Measurements from ENCODE around the gene PLA2G4B.

Gene PLA2G4B

DNA sequence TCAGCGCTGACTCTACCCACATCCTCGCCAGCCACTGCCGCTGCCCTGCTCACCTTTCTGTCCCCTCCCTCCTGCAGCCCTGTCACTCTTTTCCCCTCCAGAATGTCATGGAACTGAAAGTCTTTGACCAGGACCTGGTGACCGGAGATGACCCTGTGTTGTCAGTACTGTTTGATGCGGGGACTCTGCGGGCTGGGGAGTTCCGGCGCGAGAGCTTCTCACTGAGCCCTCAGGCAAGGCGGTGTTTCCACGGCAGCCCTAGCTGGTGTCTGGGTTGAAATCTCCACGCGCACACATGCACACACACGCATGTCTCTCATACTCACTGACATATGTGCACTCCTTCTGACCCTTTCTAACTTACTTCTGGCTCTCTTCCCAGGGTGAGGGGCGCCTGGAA, 2.0 kb downstream of the PLA2G4B start:
- DNase-seq (ENCODE audit: extremely low read depth, low read depth) = no peak
- TF ChIP-seq, protein P1, sequence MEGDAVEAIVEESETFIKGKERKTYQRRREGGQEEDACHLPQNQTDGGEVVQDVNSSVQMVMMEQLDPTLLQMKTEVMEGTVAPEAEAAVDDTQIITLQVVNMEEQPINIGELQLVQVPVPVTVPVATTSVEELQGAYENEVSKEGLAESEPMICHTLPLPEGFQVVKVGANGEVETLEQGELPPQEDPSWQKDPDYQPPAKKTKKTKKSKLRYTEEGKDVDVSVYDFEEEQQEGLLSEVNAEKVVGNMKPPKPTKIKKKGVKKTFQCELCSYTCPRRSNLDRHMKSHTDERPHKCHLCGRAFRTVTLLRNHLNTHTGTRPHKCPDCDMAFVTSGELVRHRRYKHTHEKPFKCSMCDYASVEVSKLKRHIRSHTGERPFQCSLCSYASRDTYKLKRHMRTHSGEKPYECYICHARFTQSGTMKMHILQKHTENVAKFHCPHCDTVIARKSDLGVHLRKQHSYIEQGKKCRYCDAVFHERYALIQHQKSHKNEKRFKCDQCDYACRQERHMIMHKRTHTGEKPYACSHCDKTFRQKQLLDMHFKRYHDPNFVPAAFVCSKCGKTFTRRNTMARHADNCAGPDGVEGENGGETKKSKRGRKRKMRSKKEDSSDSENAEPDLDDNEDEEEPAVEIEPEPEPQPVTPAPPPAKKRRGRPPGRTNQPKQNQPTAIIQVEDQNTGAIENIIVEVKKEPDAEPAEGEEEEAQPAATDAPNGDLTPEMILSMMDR (IDR thresholded peaks at IDR 0.05; ENCODE audit: low read depth, low read length, missing control alignments) = no peak
- H3K4me3 ChIP-seq (replicated peaks; ENCODE audit: low read depth, low read length) = no peak overlapping the region

DNA sequence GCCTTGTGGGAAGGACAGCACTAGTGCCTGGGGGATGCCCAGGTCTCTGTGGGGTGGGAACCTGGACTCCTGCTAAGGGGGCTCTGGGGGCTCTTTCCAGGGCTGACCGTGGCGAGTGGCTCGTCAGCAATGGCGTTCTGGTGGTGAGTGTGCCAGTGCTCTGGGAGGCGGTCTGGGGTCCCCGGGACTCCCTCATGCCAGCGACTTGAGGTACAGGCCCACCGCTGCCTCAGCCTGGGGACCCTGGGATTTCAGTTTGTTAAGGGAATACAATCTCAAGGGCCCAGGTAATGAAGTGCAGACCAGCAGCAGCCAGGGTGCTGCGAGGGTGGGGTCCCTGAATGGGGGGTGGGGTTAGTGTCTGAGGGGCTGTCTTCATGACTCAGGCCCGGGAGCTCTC, 2.5 kb downstream of the PLA2G4B start:
- no peak overlapping the region for H3K4me3 ChIP-seq (replicated peaks; ENCODE audit: low read depth, low read length)
- TF ChIP-seq, protein P1 (IDR thresholded peaks at IDR 0.05; ENCODE audit: low read depth, low read length, missing control alignments) = no peak
- DNase-seq (ENCODE audit: extremely low read depth, low read depth) = no peak

DNA sequence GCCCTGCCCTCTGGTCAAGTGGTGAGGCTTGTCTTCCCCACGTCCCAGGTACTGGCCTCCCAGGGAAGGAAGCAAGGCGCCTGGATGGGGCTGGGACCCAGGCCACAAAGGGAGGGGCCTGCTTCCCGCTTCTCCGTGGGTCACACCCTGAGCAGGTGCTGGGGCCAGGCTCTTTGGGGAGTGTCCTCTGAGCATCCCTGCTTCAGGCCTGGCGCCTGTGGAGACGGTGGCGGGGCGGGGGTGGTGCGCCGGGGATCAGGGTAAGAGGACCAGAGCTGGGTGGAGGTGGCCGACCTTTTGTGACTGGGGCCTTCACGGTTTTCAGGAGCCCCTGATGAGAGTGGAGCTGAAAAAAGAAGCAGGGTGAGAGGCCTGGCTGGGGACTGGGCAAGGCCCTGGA, 3.6 kb downstream of the PLA2G4B start:
- no peak overlapping the region for H3K4me3 ChIP-seq (replicated peaks; ENCODE audit: low read depth, low read length)
- DNase-seq (ENCODE audit: extremely low read depth, low read depth) = no peak
- TF ChIP-seq, protein P1 (IDR thresholded peaks at IDR 0.05; ENCODE audit: low read depth, low read length, missing control alignments) = no peak

DNA sequence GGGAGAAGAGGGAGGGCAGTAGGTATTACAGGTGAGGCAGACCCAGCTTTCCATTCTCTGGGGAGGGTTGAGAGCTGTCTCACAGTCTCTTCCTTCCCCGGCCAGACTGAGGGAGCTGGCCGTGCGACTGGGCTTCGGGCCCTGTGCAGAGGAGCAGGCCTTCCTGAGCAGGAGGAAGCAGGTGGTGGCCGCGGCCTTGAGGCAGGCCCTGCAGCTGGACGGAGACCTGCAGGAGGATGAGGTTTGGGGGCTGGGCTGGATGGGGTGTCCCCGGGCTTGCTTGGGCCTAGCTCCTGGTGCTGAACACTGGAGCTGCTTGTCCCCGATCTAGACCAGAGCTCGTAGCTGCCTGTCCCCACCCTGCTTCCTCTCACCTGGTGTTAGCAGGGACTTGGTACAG, 4.9 kb downstream of the PLA2G4B start:
- H3K4me3 ChIP-seq (replicated peaks; ENCODE audit: low read depth, low read length) = no peak overlapping the region
- no peak for DNase-seq (ENCODE audit: extremely low read depth, low read depth)
- TF ChIP-seq, protein P1 (IDR thresholded peaks at IDR 0.05; ENCODE audit: low read depth, low read length, missing control alignments) = no peak

DNA sequence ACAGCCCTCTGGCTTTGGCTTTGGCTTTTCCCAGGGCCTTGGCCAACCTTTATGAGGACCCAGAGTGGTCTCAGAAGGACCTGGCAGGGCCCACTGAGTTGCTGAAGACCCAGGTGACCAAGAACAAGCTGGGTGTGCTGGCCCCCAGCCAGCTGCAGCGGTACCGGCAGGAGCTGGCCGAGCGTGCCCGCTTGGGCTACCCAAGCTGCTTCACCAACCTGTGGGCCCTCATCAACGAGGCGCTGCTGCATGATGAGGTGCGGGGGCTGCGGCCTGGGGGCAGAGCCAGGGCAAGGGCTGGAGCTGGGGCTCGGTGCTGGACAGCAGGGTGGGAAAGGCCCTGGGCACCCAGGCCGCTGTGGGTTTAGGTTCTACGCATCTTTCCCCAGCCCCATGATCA, 6.2 kb downstream of the PLA2G4B start:
- no peak overlapping the region for H3K4me3 ChIP-seq (replicated peaks; ENCODE audit: low read depth, low read length)
- DNase-seq (ENCODE audit: extremely low read depth, low read depth) = no peak
- TF ChIP-seq, protein P1 (IDR thresholded peaks at IDR 0.05; ENCODE audit: low read depth, low read length, missing control alignments) = no peak

DNA sequence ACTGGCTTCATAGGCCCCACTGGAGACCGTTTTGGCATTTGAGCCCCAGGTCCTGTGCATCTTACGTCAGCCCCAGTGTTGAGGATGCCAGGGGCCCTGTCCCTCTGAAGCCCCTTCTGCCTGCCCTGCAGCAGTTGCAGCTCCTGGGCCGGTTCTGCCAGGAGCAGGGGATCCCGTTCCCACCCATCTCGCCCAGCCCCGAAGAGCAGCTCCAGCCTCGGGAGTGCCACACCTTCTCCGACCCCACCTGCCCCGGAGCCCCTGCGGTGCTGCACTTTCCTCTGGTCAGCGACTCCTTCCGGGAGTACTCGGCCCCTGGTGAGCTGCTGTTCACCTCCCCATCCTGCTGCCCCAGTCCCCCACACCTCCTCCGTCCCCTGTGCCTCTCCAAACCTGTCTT, 8.6 kb downstream of the PLA2G4B start:
- TF ChIP-seq, protein P1 (IDR thresholded peaks at IDR 0.05; ENCODE audit: low read depth, low read length, missing control alignments) = no peak
- H3K4me3 ChIP-seq (replicated peaks; ENCODE audit: low read depth, low read length) = no peak overlapping the region
- DNase-seq (ENCODE audit: extremely low read depth, low read depth) = no peak

DNA sequence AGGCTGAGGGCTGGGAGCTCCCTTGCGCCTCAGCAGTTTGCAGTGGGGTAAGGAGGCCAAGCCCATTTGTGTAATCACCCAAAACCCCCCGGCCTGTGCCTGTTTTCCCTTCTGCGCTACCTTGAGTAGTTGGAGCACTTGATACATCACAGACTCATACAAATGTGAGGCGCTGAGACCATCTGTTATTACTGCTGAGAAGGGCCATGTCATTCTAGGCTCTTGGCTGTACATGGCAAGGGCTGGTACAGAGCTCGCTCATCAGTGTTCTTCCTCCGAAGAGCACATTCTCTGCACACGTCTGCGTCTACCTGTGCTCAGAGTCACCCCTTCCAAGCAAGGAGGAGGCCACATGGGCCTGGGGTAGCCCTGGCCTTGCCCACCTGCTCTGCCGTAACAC, 9.3 kb downstream of the PLA2G4B start:
- no peak overlapping the region for H3K4me3 ChIP-seq (replicated peaks; ENCODE audit: low read depth, low read length)
- DNase-seq (ENCODE audit: extremely low read depth, low read depth) = no peak
- TF ChIP-seq, protein P1 (IDR thresholded peaks at IDR 0.05; ENCODE audit: low read depth, low read length, missing control alignments) = no peak
